ENCODE data around the gene VAPB.

GRCh38 chr20:58483470-58483869 lies 94.4 kb downstream of the VAPB start:
- TF ChIP-seq REST (IDR thresholded peaks at IDR 0.05; ENCODE audit: borderline replicate concordance) (no peak), CTCF (IDR thresholded peaks at IDR 0.05; ENCODE audit: poor library complexity, severe bottlenecking) (no peak)

Data from neural cell (in vitro differentiated cells).